GM12864 (cell line): Measurements from ENCODE around the gene NUP43.

ENCODE experiments used
- DNase-seq: peaks from one replicate; pipeline ENCODE4 v3.0.0-alpha.2; 2011; ENCODE audit warnings: low read depth
- H3K4me3 ChIP-seq: 2 replicates; pipeline ENCODE4 v1.5.1; 2011; ENCODE audit warnings: mild to moderate bottlenecking, low read depth, low read length, control low read depth
- TF ChIP-seq, protein P1 (sequence below): IDR thresholded peaks from 2 replicates; pipeline ENCODE4 v1.5.1; 2011; ENCODE audit warnings: low read depth, mild to moderate bottlenecking, moderate library complexity, low read length, control low read depth, inconsistent platforms; ENCODE audit errors: missing control alignments

NUP43 gene

DNA sequence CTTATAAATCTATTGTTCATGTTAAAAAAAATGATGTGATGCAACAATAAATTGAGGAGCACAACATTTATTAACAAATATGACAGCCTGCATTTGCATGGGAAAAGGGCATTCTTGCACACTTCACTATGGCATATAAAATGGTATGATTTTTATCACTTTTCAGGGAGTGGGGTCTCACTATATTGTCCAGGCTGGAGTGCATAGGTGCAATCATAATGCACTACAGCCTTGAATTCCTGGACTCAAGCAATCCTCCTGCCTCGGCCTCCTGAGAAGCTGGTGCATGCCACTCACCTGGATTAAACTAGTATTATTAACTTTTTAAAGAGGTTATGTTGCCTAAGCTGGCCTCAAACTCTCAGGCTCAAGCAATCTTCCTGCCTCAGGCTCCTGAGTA, 11.4 kb downstream of the NUP43 start:
- TF ChIP-seq, protein P1, sequence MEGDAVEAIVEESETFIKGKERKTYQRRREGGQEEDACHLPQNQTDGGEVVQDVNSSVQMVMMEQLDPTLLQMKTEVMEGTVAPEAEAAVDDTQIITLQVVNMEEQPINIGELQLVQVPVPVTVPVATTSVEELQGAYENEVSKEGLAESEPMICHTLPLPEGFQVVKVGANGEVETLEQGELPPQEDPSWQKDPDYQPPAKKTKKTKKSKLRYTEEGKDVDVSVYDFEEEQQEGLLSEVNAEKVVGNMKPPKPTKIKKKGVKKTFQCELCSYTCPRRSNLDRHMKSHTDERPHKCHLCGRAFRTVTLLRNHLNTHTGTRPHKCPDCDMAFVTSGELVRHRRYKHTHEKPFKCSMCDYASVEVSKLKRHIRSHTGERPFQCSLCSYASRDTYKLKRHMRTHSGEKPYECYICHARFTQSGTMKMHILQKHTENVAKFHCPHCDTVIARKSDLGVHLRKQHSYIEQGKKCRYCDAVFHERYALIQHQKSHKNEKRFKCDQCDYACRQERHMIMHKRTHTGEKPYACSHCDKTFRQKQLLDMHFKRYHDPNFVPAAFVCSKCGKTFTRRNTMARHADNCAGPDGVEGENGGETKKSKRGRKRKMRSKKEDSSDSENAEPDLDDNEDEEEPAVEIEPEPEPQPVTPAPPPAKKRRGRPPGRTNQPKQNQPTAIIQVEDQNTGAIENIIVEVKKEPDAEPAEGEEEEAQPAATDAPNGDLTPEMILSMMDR, result no peak
- DNase-seq, result no peak
- H3K4me3 ChIP-seq, result no peak overlapping the region

DNA sequence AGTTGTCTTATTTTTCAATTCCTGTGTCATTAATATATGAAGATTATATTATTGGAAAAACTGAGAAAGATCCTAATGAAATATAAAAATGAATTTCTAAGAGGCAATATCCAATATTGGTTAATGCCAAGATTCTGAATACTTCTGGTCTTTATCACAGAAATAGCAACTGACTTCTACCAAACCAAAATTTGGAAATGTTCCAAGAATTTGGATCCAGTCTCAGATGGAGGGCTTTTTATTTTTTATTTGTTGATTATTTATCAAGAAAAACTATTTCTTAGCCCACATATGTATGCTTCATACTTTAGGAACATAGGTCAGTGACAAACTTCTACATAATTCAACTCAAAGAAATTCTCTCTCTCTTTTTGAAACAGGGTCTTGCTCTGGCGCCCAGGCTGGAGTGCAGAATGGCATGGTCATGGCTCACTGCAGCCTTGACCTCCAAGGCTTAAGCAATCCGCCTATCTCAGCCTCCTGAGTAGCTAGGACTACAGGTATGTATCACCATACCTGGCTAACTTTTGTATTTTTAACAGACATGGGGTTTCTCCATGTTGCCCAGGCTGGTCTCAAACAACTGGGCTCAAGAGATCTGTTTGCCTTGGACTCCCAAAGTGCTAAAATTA, 13.1 kb downstream of the NUP43 start:
- TF ChIP-seq, protein P1, result no peak
- no peak overlapping the region for H3K4me3 ChIP-seq
- DNase-seq, result no peak

DNA sequence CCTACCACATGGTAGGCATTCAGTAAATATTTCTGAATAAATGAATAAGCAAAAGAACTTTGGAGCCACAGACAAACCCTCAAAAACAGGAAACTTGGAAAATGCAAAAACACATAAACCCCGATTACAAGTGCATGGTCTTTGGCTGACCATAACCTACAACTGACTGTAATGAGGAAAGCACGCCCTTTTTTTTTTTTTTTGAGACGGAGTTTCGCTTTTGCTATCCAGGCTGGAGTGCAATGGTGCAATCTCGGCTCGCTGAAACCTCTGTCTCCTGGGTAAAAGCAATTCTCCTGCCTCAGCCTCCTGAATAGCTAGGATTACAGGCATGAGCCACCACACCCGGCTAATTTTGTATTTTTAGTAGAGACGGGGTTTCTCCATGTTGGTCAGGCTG, 16.5 kb downstream of the NUP43 start:
- no peak for DNase-seq
- TF ChIP-seq, protein P1, result no peak
- H3K4me3 ChIP-seq, result no peak overlapping the region

DNA sequence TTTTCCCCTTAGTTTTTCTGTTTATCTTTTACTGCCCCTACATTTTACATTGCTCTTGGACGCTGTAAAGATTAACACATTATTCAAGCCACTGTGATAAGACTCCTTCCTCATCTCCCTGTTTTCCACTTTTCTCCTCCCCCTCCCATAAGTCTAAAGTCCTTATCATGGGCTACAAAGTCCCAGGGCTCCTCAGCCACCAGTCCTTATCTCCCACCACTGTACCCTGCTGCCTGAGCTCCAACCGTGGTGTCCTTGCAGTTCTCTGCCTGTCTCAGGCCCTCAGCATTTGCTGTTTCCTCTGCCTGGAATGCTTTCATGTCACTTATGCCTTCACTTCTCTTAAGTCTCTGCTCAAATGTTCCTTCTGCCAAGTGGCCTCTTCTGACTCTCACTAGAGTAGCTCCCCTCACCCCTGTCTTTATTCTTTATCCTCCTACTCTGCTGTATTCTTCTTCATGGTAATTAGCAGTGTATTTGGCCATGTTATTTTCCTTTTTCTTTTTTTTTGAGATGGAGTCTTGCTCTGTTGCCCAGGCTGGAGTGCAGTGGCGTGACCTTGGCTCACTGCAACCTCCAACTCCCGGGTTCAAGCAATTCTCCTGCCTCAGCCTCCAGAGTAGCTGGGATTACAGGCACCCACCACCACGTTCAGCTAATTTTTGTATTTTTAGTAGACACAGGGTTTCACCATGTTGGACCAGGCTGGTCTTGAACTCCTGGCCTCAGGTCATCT, 17.7 kb downstream of the NUP43 start:
- TF ChIP-seq, protein P1, result no peak
- H3K4me3 ChIP-seq, result no peak overlapping the region
- DNase-seq, result no peak

GRCh38 chr6:149727793-149728498, 18.4 kb downstream of the NUP43 start:
- DNase-seq, result no peak
- TF ChIP-seq, protein P1, result no peak
- H3K4me3 ChIP-seq, result no peak overlapping the region

DNA sequence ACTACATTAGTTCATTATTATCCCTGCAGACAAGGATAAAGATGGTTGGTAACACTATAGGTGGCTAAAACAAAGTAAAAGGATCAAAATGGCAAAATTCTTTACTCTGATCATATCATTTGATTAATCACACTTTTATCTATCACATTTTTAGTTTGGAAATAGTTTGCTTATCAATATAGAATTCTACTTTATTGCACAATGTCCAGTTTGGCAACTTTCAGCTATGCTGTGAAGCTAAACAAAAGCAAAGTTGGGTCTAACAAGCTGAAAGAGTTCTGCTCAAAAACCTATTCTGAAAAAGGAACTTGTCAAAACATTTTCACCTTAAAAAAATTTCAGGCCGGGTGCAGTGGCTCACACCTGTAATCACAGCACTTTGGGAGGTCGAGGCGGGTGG, 20.5 kb downstream of the NUP43 start:
- H3K4me3 ChIP-seq, result no peak overlapping the region
- no peak for DNase-seq
- TF ChIP-seq, protein P1, result no peak
